Breast epithelium (tissue), 3 donors: ENCODE measurements around the gene TBC1D1.

Experiments
- CTCF ChIP-seq, 3 donors: fragments of 450-650 bp; IDR thresholded peaks; one replicate each; pipeline ENCODE4 v1.5.1; 2016 to 2017; ENCODE audit warnings: antibody characterized with exemption in 3 of 3, mild to moderate bottlenecking in 3 of 3, moderate library complexity in 3 of 3
- POLR2A ChIP-seq: fragments of 450-650 bp; IDR thresholded peaks from one replicate; pipeline ENCODE4 v1.6.1; 2016; ENCODE audit warnings: antibody characterized with exemption, mild to moderate bottlenecking, moderate library complexity
- POLR2AphosphoS5 ChIP-seq, 3 donors: sonication (generic); formaldehyde crosslinking; IDR thresholded peaks; one replicate each; pipeline ENCODE4 v1.6.1; 2017; ENCODE audit warnings: antibody characterized with exemption in 3 of 3

- no peak for TF ChIP-seq CTCF (IDR thresholded peaks at IDR 0.05)
- no peak for TF ChIP-seq POLR2A
- TF ChIP-seq POLR2AphosphoS5 (IDR thresholded peaks at IDR 0.05): no peak
Measured at GRCh38 chr4:38174801-38175200, 283.9 kb downstream of the TBC1D1 start.
